NB4 (cell line): ENCODE data around the gene LAMTOR2.

Experiments used
- CTCF ChIP-seq: IDR thresholded peaks from one replicate; pipeline ENCODE4 v1.5.1; 2012; ENCODE audit warnings: low read depth, low read length
- MAX ChIP-seq: IDR thresholded peaks from 2 replicates; pipeline ENCODE4 v1.6.1; 2011; ENCODE audit warnings: low read depth, low read length
- POLR2A ChIP-seq: IDR thresholded peaks from 2 replicates; pipeline ENCODE4 v1.6.1; 2011; ENCODE audit warnings: mild to moderate bottlenecking; ENCODE audit not compliant: insufficient read length; ENCODE audit errors: extremely low read depth

GRCh38 chr1:156009404-156009803 is 45.2 kb upstream of the LAMTOR2 start:
- TF ChIP-seq CTCF, result no peak
- TF ChIP-seq POLR2A, result no peak
- TF ChIP-seq MAX, result no peak
